Cardiac muscle cell (in vitro differentiated cells and primary cell): ENCODE measurements around the gene DKK3. TPM values are rescaled to one million over a fixed set of nuclear protein-coding genes. Genes with fewer than 3 reads are reported as not detected.
A peak's percentile ranks its signal among the peaks of the same experiment; 100 is the strongest.

Source experiments
- DNase-seq, 2 donors: peaks; one replicate each; pipeline versions ENCODE4 v3.0.0 to v3.0.0-alpha.2; 2010 to 2017; ENCODE audit warnings: low read depth in 1 of 2, low spot score in 1 of 2
- H3K27ac ChIP-seq: fragments of 200-600 bp; sonication (generic); 2 replicates; pipeline ENCODE4 v1.5.1; 2016
- H3K27me3 ChIP-seq: fragments of 200-600 bp; sonication (generic); 2 replicates; pipeline ENCODE4 v1.6.0; 2016; ENCODE audit warnings: control low read depth
- H3K36me3 ChIP-seq: fragments of 200-600 bp; sonication (generic); 2 replicates; pipeline ENCODE4 v1.5.1; 2016; ENCODE audit warnings: control low read depth
- H3K4me1 ChIP-seq: fragments of 200-600 bp; sonication (generic); 2 replicates; pipeline ENCODE4 v1.8.1; 2017; ENCODE audit warnings: low read depth, mild to moderate bottlenecking, mixed run types
- H3K4me3 ChIP-seq: fragments of 200-600 bp; sonication (generic); 2 replicates; pipeline ENCODE4 v1.5.1; 2016; ENCODE audit warnings: mild to moderate bottlenecking
- H3K9me3 ChIP-seq: fragments of 200-600 bp; sonication (generic); 2 replicates; pipeline ENCODE4 v1.5.1; 2017; ENCODE audit warnings: low read depth, mild to moderate bottlenecking, control low read depth
- CTCF ChIP-seq: IDR thresholded peaks from 2 replicates; pipeline ENCODE4 v1.5.1; 2012; ENCODE audit warnings: low read depth, mild to moderate bottlenecking, low read length
- polyA plus RNA-seq: library from polyadenylated mRNA; unstranded; fragments of >200 nt; fragmentation: Nextera tagmentation; extraction: Ambion mirVana; gene quantifications from 2 replicates; pipeline ENCODE4 v1.2.1, GENCODE V29; 2016
- total RNA-seq: library from RNA; depleted of rRNA; stranded (reverse); fragments of >200 nt; gene quantifications from 2 replicates; pipeline ENCODE4 v1.2.3, GENCODE V29; 2016

DKK3 gene
- total and polyA plus RNA-seq, 2 experiments from 2014 or later, result 180 to 238 TPM

DNA sequence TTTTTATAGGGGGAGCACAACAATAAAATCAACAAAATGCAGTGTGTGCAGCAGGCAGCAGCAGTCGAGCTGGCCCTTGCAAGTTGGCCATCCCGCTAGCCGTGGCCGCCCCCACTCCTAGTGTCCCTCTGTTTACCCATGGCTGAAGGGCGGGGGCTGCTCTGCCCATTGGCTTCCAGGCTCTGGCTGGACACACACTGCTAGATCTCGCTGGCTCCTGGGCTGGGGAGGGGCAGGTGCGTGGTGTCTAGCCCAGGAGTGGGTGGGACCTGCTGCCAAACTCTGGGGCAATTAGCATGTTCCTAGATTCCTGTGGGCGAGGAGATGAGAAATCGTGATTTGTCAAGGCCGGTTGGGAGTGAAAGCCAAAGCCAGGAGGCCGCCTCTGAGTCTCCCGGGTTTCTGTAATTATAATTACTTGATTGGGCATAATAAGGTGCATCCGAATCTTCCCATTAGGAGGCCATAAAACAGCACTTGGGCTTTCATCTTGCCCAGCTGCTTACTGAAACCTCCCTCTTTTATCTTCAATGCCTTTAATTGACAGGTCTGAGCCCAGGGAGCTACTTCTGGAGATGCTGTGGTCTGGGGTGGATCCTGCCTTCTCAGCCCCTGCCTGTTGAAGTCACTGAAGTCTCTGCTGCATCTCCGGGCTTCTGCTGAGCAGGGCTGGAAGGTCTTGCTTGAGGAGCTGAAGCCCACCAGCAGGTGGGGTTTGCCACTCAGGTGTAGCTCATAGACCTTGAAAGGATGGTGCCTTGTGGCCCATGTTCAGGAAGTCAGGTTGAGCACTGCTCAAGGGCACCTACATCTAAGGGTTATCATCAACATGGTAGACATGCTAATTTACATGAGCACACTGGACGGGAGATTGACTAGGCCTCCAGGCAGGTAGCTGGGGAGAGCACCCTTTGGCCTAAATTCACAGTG, 44.5 kb upstream of the DKK3 start:
- peak; percentile 5 for TF ChIP-seq CTCF
- no peak overlapping the region for H3K27ac ChIP-seq
- no peaks in the 10 kb centered on the region for H3K9me3 ChIP-seq
- H3K36me3 ChIP-seq, result no peaks in the 10 kb centered on the region
- peaks cover 5% of the 10 kb centered on the region for H3K4me1 ChIP-seq
- no peak for DNase-seq
- no peak overlapping the region for H3K4me3 ChIP-seq
- no peaks in the 10 kb centered on the region for H3K27me3 ChIP-seq

GRCh38 chr11:12051287-12051662, 42.8 kb upstream of the DKK3 start:
- H3K4me1 ChIP-seq, result peaks cover 5% of the 10 kb centered on the region
- no peak overlapping the region for H3K27ac ChIP-seq
- H3K4me3 ChIP-seq, result no peak overlapping the region
- H3K27me3 ChIP-seq, result no peaks in the 10 kb centered on the region
- no peak for TF ChIP-seq CTCF
- no peaks in the 10 kb centered on the region for H3K36me3 ChIP-seq
- H3K9me3 ChIP-seq, result no peaks in the 10 kb centered on the region
- DNase-seq, result no peak

GRCh38 chr11:12050470-12051286, 42.3 kb upstream of the DKK3 start:
- no peak overlapping the region for H3K27ac ChIP-seq
- H3K4me1 ChIP-seq, result peaks cover 5% of the 10 kb centered on the region
- DNase-seq, result no peak
- no peak overlapping the region for H3K4me3 ChIP-seq
- H3K9me3 ChIP-seq, result no peaks in the 10 kb centered on the region
- no peaks in the 10 kb centered on the region for H3K36me3 ChIP-seq
- H3K27me3 ChIP-seq, result no peaks in the 10 kb centered on the region
- TF ChIP-seq CTCF, result no peak

DNA sequence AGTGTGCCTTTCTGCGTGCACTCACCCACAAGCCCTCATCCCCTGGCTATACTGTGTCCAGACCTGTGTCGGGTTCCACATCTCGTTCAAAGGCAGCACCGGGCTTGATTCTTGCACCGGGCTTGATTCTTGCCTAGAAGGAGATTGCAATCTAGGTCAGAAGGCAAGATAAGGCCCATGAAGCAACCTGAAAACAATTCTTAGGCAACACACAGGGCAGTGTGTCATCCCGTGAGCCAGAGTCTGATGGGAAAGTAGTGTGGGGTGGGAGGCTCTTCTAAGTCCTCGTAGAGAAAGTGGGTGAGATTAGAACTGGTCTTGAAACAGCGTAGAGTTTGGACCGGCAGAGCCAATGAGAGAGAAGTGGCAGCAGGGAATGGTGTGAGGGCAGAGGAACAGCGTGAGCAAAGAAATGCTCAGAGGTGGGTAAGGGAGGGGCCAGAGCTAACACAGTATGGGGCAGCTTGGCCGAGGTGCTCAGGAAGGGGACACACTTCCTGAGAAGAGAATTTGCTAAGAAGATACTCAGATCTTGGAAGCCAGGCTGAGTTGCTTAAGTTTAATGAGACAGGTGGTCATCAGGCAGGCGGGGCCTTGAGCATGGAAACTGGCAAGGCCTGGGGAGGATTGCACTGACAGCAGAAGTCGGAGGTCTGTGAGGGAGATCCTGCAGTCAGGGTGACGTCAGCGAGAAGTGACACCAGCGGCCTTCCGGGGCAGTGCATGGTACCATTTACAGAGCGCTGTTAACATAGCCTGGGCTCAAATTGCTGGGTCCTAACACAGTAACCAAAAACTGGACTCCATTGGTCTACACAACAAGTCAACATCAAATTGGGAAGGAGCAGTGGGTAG, 40.7 kb upstream of the DKK3 start:
- no peak for TF ChIP-seq CTCF
- Histone ChIP-seq H3K27ac (no peak overlapping the region), H3K4me1 (peaks cover 5% of the 10 kb centered on the region), H3K4me3 (no peak overlapping the region), H3K9me3 (no peaks in the 10 kb centered on the region), H3K27me3 (no peaks in the 10 kb centered on the region), H3K36me3 (no peaks in the 10 kb centered on the region)
- DNase-seq, result peak in 1 of 2 donors; percentile 39

DNA sequence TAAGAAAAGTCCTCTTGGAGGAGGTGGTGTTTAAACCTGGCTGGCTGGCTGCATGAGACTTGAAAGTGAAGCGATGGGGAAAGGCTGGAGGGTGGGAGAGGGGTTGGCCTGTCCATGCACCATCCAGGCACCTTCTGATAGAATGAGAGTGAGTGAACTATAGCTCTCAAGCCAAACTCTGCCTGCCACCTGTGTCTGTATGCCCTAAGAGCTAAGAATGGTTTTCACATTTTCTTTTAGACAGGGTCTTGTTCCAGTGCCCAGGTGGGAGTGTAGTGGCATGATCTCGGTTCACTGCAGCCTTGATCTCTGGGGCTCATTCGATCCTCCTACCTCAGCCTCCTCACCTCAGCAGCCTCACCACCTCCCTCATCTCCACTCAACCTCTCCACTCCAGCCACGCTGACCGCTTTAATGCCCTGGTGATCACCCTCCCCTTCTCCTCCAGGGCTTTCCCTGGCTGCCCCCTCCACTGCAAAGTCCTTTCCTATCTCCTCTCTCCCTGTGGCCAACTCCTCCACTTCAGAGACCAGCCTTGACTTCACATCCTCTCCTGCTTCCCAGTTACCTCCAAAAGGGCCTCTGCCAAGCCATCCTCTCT, 38.3 kb upstream of the DKK3 start:
- Histone ChIP-seq H3K4me3 (no peak overlapping the region), H3K4me1 (peaks cover 9% of the 10 kb centered on the region), H3K9me3 (no peaks in the 10 kb centered on the region), H3K27me3 (no peaks in the 10 kb centered on the region), H3K36me3 (no peaks in the 10 kb centered on the region), H3K27ac (no peak overlapping the region)
- no peak for TF ChIP-seq CTCF
- no peak for DNase-seq
